HepG2 (cell line): ENCODE data around the gene TYMP. TPM values are rescaled to one million over a fixed set of nuclear protein-coding genes. Genes with fewer than 3 reads are reported as not detected.

Source experiments
- KDM4B ChIP-seq: sonication (generic); formaldehyde crosslinking; IDR thresholded peaks from 2 replicates; pipeline ENCODE4 v1.4.0; 2020; ENCODE audit warnings: missing genetic modification reagents
- MAZ ChIP-seq, 2 experiments: sonication (generic) in 1 of 2; formaldehyde crosslinking in 1 of 2; IDR thresholded peaks; 2 replicates each; pipeline versions ENCODE4 v1.5.0 to v1.6.1; 2012 to 2020; ENCODE audit warnings: low read depth in 2 of 2, mild to moderate bottlenecking in 2 of 2, borderline replicate concordance in 1 of 2, improper control_type of control experiment in 1 of 2, low read length in 1 of 2, missing genetic modification reagents in 1 of 2, moderate library complexity in 1 of 2
- MED1 ChIP-seq: sonication (generic); formaldehyde crosslinking; IDR thresholded peaks from 2 replicates; pipeline ENCODE4 v1.4.0; 2020; ENCODE audit warnings: missing genetic modification reagents
- NFYC ChIP-seq: IDR thresholded peaks from 2 replicates; pipeline ENCODE4 v1.6.1; 2016; ENCODE audit warnings: missing genetic modification reagents, missing compliant biosample characterization
- RBAK ChIP-seq: sonication (generic); formaldehyde crosslinking; IDR thresholded peaks from 2 replicates; pipeline ENCODE4 v1.5.1; 2020; ENCODE audit warnings: mild to moderate bottlenecking, missing genetic modification reagents
- TBX3 ChIP-seq: fragments of 450-650 bp; IDR thresholded peaks from 2 replicates; pipeline ENCODE4 v1.6.1; 2017; ENCODE audit warnings: antibody characterized with exemption, mild to moderate bottlenecking, inconsistent platforms, borderline replicate concordance
- ZNF264 ChIP-seq: sonication (generic); formaldehyde crosslinking; IDR thresholded peaks from 2 replicates; pipeline ENCODE4 v1.4.0; 2020; ENCODE audit warnings: missing genetic modification reagents
- ZNF546 ChIP-seq: sonication (generic); formaldehyde crosslinking; conservative IDR thresholded peaks from 2 replicates; pipeline ENCODE4 v1.8.1; 2023; ENCODE audit warnings: mild to moderate bottlenecking, missing genetic modification reagents
- polyA plus RNA-seq, 8 experiments: library from polyadenylated mRNA; depleted of rRNA in 3 of 8; stranded (reverse) in 7 of 8; unstranded in 1 of 8; fragments of >200 nt; fragmentation: Illumina TruSeq in 4 of 8; extraction: Trizol in 4 of 8; gene quantifications; 2 replicates each; pipeline versions ENCODE4 v1.2.1 to v1.2.3, GENCODE V29; 2011 to 2016; ENCODE audit warnings: low read depth in 4 of 8, missing spikeins in 1 of 8, mixed read lengths in 1 of 8; ENCODE audit not compliant: insufficient read depth in 1 of 8
- total RNA-seq, 5 experiments: library from RNA; depleted of rRNA; stranded (reverse); fragments of >200 nt; fragmentation: Illumina TruSeq; extraction: Trizol; gene quantifications; 2 replicates each; pipeline ENCODE4 v1.2.3, GENCODE V29; 2016; ENCODE audit warnings: low read depth in 1 of 5
- TF ChIP-seq, protein P1 (sequence below): sonication (generic); formaldehyde crosslinking; IDR thresholded peaks from 2 replicates; pipeline ENCODE4 v1.5.1; 2020; ENCODE audit warnings: missing genetic modification reagents, mild to moderate bottlenecking, borderline replicate concordance
- TF ChIP-seq, protein P2 (sequence below), 2 experiments: sonication (generic) in 1 of 2; formaldehyde crosslinking in 1 of 2; IDR thresholded peaks; 2 replicates each; pipeline versions ENCODE4 v1.5.1 to v1.6.1; 2011 to 2020; ENCODE audit warnings: borderline replicate concordance in 1 of 2, low read depth in 1 of 2, low read length in 1 of 2, mild to moderate bottlenecking in 1 of 2, missing genetic modification reagents in 1 of 2, moderate library complexity in 1 of 2
- TF ChIP-seq, protein P3 (sequence below): sonication (generic); formaldehyde crosslinking; IDR thresholded peaks from 2 replicates; pipeline ENCODE4 v1.5.1; 2020; ENCODE audit warnings: missing genetic modification reagents, mild to moderate bottlenecking, borderline replicate concordance

Gene TYMP
- total and polyA plus RNA-seq, 2 of the 13 experiments (the other 11 are each of a cell fraction or from before 2014, with no cell fraction given), result 3.9 to 4.3 TPM

DNA sequence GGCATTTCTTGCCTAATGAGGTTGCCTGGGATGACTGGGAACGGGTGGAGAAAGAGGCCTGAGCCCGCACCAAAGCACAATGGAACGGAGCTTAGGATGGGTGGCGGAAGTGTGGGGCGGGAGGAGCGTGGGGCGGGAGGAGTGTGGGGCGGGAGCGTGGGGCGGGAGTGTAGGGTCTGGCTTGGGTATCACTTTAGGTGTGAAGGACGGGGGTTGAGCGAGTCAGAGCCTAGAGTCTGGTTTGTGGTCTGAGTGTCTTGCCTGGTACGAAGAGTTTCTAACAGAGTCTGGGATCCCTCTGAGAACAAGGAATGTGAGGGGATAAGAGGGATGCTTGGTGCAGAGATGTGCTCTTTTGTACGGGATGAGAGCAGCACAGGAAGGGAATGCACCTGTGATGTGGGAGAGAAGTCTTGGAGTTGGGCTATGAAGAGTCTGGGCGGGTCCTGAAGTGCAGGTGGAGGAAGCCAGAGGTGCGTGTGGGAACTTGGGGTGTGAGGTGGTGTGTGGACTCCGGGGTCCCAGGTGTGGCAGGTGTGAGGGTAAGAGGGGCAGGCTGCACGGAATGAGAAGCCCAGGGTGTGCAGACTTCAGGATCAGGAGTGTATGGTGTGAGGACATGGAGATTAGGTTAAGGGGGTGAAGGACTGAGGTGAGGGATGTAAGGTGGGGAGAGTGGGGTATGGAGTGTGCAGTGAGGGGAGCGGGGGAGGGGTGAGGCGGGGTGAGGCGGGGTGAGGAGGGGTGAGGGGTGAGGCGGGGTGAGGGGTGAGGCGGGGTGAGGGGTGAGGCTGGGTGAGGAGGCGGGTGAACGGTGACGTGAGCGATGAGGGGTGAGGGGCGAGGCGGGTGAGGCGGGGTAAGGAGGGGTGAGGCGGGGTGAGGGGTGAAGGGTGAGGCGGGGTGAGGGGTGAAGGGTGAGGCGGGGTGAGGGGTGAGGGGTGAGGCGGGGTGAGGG, 31.9 kb upstream of the TYMP start (continued):
- TF ChIP-seq, protein P1, sequence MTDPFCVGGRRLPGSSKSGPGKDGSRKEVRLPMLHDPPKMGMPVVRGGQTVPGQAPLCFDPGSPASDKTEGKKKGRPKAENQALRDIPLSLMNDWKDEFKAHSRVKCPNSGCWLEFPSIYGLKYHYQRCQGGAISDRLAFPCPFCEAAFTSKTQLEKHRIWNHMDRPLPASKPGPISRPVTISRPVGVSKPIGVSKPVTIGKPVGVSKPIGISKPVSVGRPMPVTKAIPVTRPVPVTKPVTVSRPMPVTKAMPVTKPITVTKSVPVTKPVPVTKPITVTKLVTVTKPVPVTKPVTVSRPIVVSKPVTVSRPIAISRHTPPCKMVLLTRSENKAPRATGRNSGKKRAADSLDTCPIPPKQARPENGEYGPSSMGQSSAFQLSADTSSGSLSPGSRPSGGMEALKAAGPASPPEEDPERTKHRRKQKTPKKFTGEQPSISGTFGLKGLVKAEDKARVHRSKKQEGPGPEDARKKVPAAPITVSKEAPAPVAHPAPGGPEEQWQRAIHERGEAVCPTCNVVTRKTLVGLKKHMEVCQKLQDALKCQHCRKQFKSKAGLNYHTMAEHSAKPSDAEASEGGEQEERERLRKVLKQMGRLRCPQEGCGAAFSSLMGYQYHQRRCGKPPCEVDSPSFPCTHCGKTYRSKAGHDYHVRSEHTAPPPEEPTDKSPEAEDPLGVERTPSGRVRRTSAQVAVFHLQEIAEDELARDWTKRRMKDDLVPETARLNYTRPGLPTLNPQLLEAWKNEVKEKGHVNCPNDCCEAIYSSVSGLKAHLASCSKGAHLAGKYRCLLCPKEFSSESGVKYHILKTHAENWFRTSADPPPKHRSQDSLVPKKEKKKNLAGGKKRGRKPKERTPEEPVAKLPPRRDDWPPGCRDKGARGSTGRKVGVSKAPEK (CRISPR knock-in tag), result no peak
- no peak for TF ChIP-seq RBAK (CRISPR knock-in tag)
- no peak for TF ChIP-seq ZNF264 (CRISPR knock-in tag)
- no peak for TF ChIP-seq NFYC
- no peak for TF ChIP-seq KDM4B (CRISPR knock-in tag)
- no peak for TF ChIP-seq TBX3
- no peak for TF ChIP-seq MED1
- TF ChIP-seq ZNF546, result no peak
- TF ChIP-seq, protein P2, sequence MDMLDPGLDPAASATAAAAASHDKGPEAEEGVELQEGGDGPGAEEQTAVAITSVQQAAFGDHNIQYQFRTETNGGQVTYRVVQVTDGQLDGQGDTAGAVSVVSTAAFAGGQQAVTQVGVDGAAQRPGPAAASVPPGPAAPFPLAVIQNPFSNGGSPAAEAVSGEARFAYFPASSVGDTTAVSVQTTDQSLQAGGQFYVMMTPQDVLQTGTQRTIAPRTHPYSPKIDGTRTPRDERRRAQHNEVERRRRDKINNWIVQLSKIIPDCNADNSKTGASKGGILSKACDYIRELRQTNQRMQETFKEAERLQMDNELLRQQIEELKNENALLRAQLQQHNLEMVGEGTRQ (IDR thresholded peaks at IDR 0.05; ENCODE audit: low read depth, low read length), result no peak
- TF ChIP-seq, protein P2 (CRISPR knock-in tag; IDR thresholded peaks at IDR 0.05; ENCODE audit: borderline replicate concordance), result no peak
- TF ChIP-seq MAZ (IDR thresholded peaks at IDR 0.05; ENCODE audit: borderline replicate concordance, low read depth, low read length), result no peak
- no peak for TF ChIP-seq MAZ (CRISPR knock-in tag; IDR thresholded peaks at IDR 0.05; ENCODE audit: low read depth)
- TF ChIP-seq, protein P3, sequence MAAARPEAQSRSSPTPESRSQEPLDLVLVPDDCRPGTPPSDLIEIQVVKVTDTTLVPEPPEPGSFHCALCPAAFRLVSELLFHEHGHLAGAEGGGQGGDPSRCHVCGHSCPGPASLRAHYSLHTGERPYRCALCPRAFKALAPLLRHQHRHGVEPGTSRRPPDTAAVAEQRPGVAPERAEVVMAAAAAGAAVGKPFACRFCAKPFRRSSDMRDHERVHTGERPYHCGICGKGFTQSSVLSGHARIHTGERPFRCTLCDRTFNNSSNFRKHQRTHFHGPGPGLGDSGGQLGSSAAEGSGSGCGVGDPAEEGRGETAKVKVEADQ, result no peak
- TF ChIP-seq, all 625 proteins: peak for 0
